VCaP (cell line): ENCODE results near the gene DNAI1.

Experiments
- H3K27ac ChIP-seq: fragments of 450-650 bp; 2 replicates; pipeline ENCODE4 v1.5.1; 2017
- TF ChIP-seq, protein P1 (sequence below): fragments of 450-650 bp; conservative IDR thresholded peaks from 2 replicates; pipeline ENCODE4 v1.5.1; 2017; ENCODE audit warnings: mild to moderate bottlenecking, moderate library complexity

Gene DNAI1

DNA sequence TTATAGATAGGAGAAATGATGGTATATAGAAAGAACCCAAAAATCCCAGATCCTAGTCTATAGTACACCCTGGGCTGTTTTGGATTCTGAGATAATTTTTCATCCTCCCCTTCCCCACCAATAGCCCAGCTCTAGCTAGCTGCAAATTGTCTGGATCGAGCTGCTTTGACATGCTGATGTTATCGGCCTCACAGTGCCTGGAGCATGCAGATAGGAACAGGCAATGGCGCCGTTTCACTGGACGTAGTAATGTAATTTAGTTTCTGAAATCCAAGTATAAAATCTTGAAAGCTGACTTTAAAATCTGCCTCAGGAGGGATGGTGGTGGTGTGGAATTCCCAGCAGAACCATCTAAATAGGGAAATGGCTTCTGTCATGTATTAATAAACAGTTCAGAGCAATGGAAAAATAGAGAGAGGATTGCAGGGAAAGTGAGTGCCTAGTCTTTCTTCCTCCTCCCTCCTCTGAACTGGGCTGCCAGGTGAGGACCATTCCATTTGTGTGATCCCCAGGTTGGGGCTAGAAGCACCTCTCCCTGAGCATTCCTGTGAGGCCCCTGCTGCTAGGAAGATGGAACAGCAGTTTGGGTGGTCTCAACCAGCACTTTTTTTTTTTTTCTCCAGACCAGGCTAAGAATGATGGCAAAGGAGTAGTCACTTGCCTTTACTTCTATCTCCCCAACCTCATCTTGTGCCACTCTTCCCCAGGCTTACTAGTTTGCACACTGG, 32.1 kb upstream of the DNAI1 start:
- TF ChIP-seq, protein P1, sequence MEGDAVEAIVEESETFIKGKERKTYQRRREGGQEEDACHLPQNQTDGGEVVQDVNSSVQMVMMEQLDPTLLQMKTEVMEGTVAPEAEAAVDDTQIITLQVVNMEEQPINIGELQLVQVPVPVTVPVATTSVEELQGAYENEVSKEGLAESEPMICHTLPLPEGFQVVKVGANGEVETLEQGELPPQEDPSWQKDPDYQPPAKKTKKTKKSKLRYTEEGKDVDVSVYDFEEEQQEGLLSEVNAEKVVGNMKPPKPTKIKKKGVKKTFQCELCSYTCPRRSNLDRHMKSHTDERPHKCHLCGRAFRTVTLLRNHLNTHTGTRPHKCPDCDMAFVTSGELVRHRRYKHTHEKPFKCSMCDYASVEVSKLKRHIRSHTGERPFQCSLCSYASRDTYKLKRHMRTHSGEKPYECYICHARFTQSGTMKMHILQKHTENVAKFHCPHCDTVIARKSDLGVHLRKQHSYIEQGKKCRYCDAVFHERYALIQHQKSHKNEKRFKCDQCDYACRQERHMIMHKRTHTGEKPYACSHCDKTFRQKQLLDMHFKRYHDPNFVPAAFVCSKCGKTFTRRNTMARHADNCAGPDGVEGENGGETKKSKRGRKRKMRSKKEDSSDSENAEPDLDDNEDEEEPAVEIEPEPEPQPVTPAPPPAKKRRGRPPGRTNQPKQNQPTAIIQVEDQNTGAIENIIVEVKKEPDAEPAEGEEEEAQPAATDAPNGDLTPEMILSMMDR, result no peak
- peak overlapping the region; percentile 90 for H3K27ac ChIP-seq

DNA sequence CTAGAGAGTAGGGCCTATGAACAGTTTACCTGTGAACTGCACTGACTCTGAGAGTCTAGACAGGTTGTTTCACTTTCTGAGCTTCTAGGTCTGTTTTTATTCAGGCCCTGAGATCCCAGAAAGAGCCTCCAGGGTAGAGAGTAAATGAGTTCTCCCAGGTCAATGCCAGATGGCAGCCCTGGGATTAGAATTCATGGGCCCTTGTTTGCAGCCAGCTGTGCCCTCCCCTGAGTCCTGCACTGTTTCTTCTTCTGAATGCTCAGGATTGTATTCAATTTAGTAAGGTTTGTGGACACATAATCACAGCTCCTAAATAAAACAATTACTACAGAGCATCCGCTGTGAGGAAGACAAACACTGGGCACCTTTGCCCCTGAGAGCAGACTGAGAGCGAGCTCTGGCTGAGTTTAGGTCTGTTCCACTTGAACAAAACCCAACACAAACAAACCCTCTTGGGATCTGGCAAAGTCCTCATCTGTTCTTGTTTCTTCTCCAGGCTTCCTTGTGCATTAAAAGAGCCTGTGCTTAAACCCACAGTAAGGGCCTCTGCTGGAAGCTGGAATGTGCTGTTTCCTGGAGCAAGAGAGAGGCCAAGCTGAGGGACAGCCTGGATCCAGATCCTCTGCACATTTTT, 30.2 kb upstream of the DNAI1 start:
- H3K27ac ChIP-seq, result peak overlapping the region; percentile 90
- TF ChIP-seq, protein P1, result no peak; the same call in 1 of the 2 replicates

GRCh38 chr9:34430843-34431437, 27.7 kb upstream of the DNAI1 start:
- TF ChIP-seq, protein P1, result no peak

GRCh38 chr9:34431667-34432066, 26.9 kb upstream of the DNAI1 start:
- peak overlapping the region; percentile 90 for H3K27ac ChIP-seq
- TF ChIP-seq, protein P1, result no peak

More at GRCh38 chr9:34430843-34431437, 27.7 kb upstream of the DNAI1 start:
- H3K27ac ChIP-seq, result peak overlapping the region; percentile 90

GRCh38 chr9:34437006-34437925, 21.3 kb upstream of the DNAI1 start:
- TF ChIP-seq, protein P1, result peak; percentile 76

GRCh38 chr9:34437926-34438307, 20.7 kb upstream of the DNAI1 start:
- peak overlapping the region; percentile 90 for H3K27ac ChIP-seq

More at GRCh38 chr9:34437006-34437925, 21.3 kb upstream of the DNAI1 start:
- H3K27ac ChIP-seq, result peak overlapping the region; percentile 90

- peak overlapping the region; percentile 90 for H3K27ac ChIP-seq
These were observed 20.1 kb upstream of the DNAI1 start for GRCh38 chr9:34438465-34438864.

GRCh38 chr9:34440017-34440416, 18.6 kb upstream of the DNAI1 start:
- TF ChIP-seq, protein P1, result no peak
- peak overlapping the region; percentile 74; the same call in 1 of the 2 replicates for H3K27ac ChIP-seq
